ENCODE results near the gene TCF19.

GRCh38 chr6:31145386-31145785, 13.0 kb upstream of the TCF19 start:
- no peak for TF ChIP-seq JUN (IDR thresholded peaks at IDR 0.05; ENCODE audit: borderline replicate concordance, insufficient read depth, insufficient read length, low read depth)
- no peak for TF ChIP-seq CTCF (IDR thresholded peaks at IDR 0.05; ENCODE audit: extremely low read depth in 1 of 2, insufficient read depth in 1 of 2, low read depth in 1 of 2, low read length in 2 of 2)
- no peak for TF ChIP-seq POLR2AphosphoS5 (IDR thresholded peaks at IDR 0.05; ENCODE audit: insufficient read depth, low read depth, low read length)
- TF ChIP-seq FOS (IDR thresholded peaks at IDR 0.05; ENCODE audit: borderline replicate concordance, insufficient read depth, low read length) = no peak
- no peak for TF ChIP-seq EZH2 (IDR thresholded peaks at IDR 0.05; ENCODE audit: borderline replicate concordance, low read depth, low read length, severe bottlenecking)
- no peak for TF ChIP-seq MAX (IDR thresholded peaks at IDR 0.05; ENCODE audit: insufficient read depth, insufficient read length)
- no peak for TF ChIP-seq POLR2A (IDR thresholded peaks at IDR 0.05; ENCODE audit: low read depth, low read length)
- no peak for TF ChIP-seq GATA2 (IDR thresholded peaks at IDR 0.05; ENCODE audit: insufficient read depth, insufficient read length, low read depth, low read length)
- no peak for TF ChIP-seq MYC (IDR thresholded peaks at IDR 0.05; ENCODE audit: low read depth, low read length)

All from endothelial cell of umbilical vein (primary cell).